ENCODE results near the gene CDV3.

The CDV3 gene

DNA sequence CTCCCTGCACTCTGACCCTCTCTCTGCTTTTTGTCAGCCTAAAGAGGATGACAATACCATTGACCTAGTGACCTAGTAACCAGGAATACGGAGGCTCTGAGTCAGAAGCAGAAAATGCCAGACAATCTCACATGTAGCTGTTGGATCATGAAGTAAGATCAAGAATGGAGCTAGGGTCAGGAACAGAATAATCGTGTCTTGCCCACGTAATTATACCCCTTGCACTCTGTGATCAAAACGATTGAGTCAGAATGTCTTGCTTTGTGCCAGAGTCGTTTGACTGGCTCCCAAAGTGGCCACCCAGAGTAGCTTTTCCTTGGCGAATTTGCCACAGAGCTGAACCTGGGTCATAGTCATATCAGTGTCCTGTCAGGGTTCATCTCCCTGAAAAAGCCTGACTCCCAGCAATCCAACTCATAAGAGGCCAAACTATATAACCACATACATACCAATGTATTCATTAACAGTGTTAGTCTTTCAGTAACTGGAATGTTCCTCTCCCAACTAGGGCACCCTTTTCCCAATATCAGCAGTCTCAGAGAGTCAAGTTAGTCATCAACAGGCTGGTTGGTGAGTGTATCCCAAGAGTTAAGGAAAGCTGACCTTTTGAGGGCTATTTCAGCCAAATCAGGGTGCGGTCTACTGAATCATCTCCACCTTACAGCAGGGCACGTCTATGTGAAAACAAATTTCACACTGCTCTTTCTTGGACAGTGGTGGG, 5.0 kb upstream of the CDV3 start:
- TF ChIP-seq, protein P1, sequence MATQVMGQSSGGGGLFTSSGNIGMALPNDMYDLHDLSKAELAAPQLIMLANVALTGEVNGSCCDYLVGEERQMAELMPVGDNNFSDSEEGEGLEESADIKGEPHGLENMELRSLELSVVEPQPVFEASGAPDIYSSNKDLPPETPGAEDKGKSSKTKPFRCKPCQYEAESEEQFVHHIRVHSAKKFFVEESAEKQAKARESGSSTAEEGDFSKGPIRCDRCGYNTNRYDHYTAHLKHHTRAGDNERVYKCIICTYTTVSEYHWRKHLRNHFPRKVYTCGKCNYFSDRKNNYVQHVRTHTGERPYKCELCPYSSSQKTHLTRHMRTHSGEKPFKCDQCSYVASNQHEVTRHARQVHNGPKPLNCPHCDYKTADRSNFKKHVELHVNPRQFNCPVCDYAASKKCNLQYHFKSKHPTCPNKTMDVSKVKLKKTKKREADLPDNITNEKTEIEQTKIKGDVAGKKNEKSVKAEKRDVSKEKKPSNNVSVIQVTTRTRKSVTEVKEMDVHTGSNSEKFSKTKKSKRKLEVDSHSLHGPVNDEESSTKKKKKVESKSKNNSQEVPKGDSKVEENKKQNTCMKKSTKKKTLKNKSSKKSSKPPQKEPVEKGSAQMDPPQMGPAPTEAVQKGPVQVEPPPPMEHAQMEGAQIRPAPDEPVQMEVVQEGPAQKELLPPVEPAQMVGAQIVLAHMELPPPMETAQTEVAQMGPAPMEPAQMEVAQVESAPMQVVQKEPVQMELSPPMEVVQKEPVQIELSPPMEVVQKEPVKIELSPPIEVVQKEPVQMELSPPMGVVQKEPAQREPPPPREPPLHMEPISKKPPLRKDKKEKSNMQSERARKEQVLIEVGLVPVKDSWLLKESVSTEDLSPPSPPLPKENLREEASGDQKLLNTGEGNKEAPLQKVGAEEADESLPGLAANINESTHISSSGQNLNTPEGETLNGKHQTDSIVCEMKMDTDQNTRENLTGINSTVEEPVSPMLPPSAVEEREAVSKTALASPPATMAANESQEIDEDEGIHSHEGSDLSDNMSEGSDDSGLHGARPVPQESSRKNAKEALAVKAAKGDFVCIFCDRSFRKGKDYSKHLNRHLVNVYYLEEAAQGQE (IDR thresholded peaks at IDR 0.05; ENCODE audit: insufficient read depth in 1 of 2, low read depth in 2 of 2, low read length in 2 of 2): no peak
- TF ChIP-seq TAF1 (IDR thresholded peaks at IDR 0.05; ENCODE audit: borderline replicate concordance, insufficient read depth, low read length) (no peak), SIN3A (IDR thresholded peaks at IDR 0.05; ENCODE audit: borderline replicate concordance, insufficient read depth, low read length) (no peak), FOXP2 (optimal IDR thresholded peaks at IDR 0.05; ENCODE audit: borderline replicate concordance, extremely low read depth, extremely low read length, insufficient read depth) (no peak), POLR2AphosphoS5 (IDR thresholded peaks at IDR 0.05; ENCODE audit: low read depth, low read length) (no peak)

DNA sequence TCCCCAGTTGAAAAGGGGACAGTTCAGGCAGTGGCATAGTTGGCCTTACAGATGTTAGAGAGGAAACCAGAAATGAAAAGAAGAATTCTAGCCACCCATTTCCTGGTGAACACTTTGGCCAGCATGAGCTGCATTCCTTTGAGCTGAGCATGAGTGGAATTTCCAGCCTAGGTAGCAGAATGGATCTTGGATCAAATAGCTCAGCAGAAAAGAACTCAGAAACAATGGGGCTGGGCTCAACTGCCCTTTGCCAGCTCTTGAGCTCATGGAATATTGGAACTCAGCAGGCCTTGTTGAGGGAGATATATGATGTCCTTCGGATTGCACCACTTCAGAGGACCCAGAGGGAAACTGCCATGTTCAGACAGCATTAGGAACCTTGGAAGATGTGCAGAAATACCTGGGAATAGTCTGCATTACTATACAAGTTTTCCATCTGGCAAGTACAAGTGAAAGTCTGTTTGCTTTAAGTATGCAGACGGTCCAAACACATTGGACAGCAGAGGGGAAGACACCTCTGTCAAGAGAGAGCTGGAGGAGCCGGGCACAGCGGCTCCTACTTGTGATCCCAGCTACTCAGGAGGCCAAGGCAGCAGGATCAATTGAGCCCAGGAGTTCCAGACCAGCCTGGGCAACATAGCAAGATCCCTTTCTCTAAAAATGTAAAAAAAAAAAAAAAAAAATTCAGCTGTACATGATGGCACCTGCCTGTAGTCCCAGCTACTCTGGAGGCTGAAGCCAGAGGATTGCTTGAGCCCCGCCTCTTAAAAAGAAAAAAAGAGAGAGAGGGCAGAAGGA, 3.1 kb upstream of the CDV3 start:
- TF ChIP-seq, protein P1 (IDR thresholded peaks at IDR 0.05; ENCODE audit: insufficient read depth in 1 of 2, low read depth in 2 of 2, low read length in 2 of 2): no peak
- no peak for TF ChIP-seq SIN3A (IDR thresholded peaks at IDR 0.05; ENCODE audit: borderline replicate concordance, insufficient read depth, low read length)
- TF ChIP-seq POLR2AphosphoS5 (IDR thresholded peaks at IDR 0.05; ENCODE audit: low read depth, low read length): no peak
- TF ChIP-seq TAF1 (IDR thresholded peaks at IDR 0.05; ENCODE audit: borderline replicate concordance, insufficient read depth, low read length): no peak
- TF ChIP-seq FOXP2 (optimal IDR thresholded peaks at IDR 0.05; ENCODE audit: borderline replicate concordance, extremely low read depth, extremely low read length, insufficient read depth): no peak

DNA sequence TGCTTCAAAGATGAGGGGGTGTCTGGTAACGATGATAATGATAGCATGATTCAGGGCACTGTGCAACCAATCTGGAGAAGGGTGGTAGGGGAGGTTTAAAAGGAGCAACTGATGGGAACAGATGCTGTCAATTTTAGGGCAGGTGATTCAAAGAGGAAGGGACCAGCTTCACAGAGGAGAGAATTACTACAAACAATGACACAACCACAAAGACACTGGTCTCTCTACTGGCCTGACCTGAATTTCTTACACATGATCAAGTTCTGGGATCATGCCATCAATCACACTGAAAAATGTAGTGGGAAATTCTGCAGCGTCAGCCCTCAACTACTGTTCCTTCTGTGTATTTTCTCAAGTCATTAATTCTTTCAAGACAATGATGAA, 2.6 kb upstream of the CDV3 start:
- TF ChIP-seq POLR2AphosphoS5 (IDR thresholded peaks at IDR 0.05; ENCODE audit: low read depth, low read length) (no peak), TAF1 (IDR thresholded peaks at IDR 0.05; ENCODE audit: borderline replicate concordance, insufficient read depth, low read length) (no peak), FOXP2 (optimal IDR thresholded peaks at IDR 0.05; ENCODE audit: borderline replicate concordance, extremely low read depth, extremely low read length, insufficient read depth) (no peak), SIN3A (IDR thresholded peaks at IDR 0.05; ENCODE audit: borderline replicate concordance, insufficient read depth, low read length) (no peak)
- TF ChIP-seq, protein P1 (IDR thresholded peaks at IDR 0.05; ENCODE audit: insufficient read depth in 1 of 2, low read depth in 2 of 2, low read length in 2 of 2): no peak

DNA sequence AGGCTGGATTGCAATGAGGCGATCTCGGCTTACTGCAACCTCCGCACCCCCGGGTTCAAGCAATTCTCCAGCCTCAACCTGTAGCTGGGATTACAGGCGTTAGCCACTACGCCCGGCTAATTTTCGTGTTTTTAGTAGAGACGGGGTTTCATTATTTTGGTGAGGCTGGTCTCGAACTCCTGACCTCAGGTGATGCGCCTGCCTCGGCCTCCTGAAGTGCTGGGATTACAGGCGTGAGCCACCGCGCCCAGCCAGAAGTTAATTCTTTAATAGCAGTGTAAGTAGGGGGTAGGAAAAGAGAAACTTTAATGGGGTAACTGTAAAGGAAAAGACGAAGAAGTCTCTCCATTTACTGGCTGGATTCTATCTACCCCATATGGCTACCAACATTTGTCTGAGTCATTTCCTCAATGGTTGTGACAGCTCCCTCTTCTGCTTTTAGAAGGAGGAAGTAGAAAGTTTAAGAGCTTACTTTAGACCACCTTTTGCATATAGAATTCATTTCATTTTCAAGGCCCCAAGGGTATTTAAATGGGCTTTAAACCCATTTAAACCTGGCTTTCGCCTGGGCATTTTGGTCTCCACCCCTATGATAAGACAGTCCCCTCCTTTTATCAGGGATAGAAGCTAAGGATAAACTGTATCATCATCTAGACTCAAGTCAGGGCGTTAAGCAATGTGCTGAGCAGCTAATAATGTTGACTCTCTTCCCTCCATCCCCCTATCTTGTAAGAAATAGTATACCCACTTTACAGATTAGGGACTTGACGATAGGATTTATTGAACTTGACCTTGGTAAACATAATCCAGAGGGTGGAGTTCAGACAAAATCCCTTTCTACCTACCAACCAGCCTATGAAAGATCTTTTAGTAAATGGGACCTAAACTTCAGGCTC, 1.1 kb upstream of the CDV3 start:
- TF ChIP-seq, protein P1 (IDR thresholded peaks at IDR 0.05; ENCODE audit: insufficient read depth in 1 of 2, low read depth in 2 of 2, low read length in 2 of 2): no peak
- no peak for TF ChIP-seq TAF1 (IDR thresholded peaks at IDR 0.05; ENCODE audit: borderline replicate concordance, insufficient read depth, low read length)
- no peak for TF ChIP-seq FOXP2 (optimal IDR thresholded peaks at IDR 0.05; ENCODE audit: borderline replicate concordance, extremely low read depth, extremely low read length, insufficient read depth)
- TF ChIP-seq SIN3A (IDR thresholded peaks at IDR 0.05; ENCODE audit: borderline replicate concordance, insufficient read depth, low read length): no peak
- no peak for TF ChIP-seq POLR2AphosphoS5 (IDR thresholded peaks at IDR 0.05; ENCODE audit: low read depth, low read length)

Measured in PFSK-1 (cell line).